ENCODE results near the gene SLCO2A1. TPM values are rescaled to one million over a fixed set of nuclear protein-coding genes. Genes with fewer than 3 reads are reported as not detected.

Gene SLCO2A1
- polyA plus RNA-seq, 1 experiment = 5.4 TPM

GRCh38 chr3:133890972-133891644, 138.6 kb downstream of the SLCO2A1 start:
- Histone ChIP-seq H3K4me3 (ENCODE audit: low read depth, low read length) (no peak overlapping the region), H3K27me3 (ENCODE audit: control insufficient read depth, insufficient read depth, low read length) (peaks cover 22% of the 10 kb centered on the region), H3K36me3 (ENCODE audit: control insufficient read depth, insufficient read depth, low read length) (no peaks in the 10 kb centered on the region)
- CTCF ChIA-PET = interaction anchor here (1.0 kb wide), 1 partner anchor 11 kb away, joined by 4 read pairs; no protein-coding TSS in a partner anchor
- POLR2A ChIA-PET = no interaction called here
- DNase-seq (ENCODE audit: low read depth) = no peak
- TF ChIP-seq CTCF (IDR thresholded peaks at IDR 0.05; ENCODE audit: insufficient read depth, low read depth, low read length) = no peak

GRCh38 chr3:133890037-133890436, 139.7 kb downstream of the SLCO2A1 start:
- TF ChIP-seq CTCF (IDR thresholded peaks at IDR 0.05; ENCODE audit: insufficient read depth, low read depth, low read length) = no peak
- CTCF ChIA-PET = interaction anchor here (0.6 kb wide), 1 partner anchor 107 kb away, joined by 4 read pairs; no protein-coding TSS in a partner anchor
- Histone ChIP-seq H3K4me3 (ENCODE audit: low read depth, low read length) (no peak overlapping the region), H3K27me3 (ENCODE audit: control insufficient read depth, insufficient read depth, low read length) (peaks cover 22% of the 10 kb centered on the region), H3K36me3 (ENCODE audit: control insufficient read depth, insufficient read depth, low read length) (no peaks in the 10 kb centered on the region)
- POLR2A ChIA-PET = no interaction called here
- no peak for DNase-seq (ENCODE audit: low read depth)

- no peak for DNase-seq (ENCODE audit: low read depth)
- ChIA-PET CTCF (no interaction called here), POLR2A (no interaction called here)
- no peak for TF ChIP-seq CTCF (IDR thresholded peaks at IDR 0.05; ENCODE audit: insufficient read depth, low read depth, low read length)
- H3K4me3 ChIP-seq (ENCODE audit: low read depth, low read length) = no peak overlapping the region
- H3K27me3 ChIP-seq (ENCODE audit: control insufficient read depth, insufficient read depth, low read length) = peaks cover 14% of the 10 kb centered on the region
- no peaks in the 10 kb centered on the region for H3K36me3 ChIP-seq (ENCODE audit: control insufficient read depth, insufficient read depth, low read length)
Observed at GRCh38 chr3:133888726-133889340, 140.9 kb downstream of the SLCO2A1 start.

- CTCF ChIA-PET = no interaction called here
- H3K4me3 ChIP-seq (ENCODE audit: low read depth, low read length) = no peak overlapping the region
- no peak for TF ChIP-seq CTCF (IDR thresholded peaks at IDR 0.05; ENCODE audit: insufficient read depth, low read depth, low read length)
- no peaks in the 10 kb centered on the region for H3K36me3 ChIP-seq (ENCODE audit: control insufficient read depth, insufficient read depth, low read length)
- POLR2A ChIA-PET = no interaction called here
- peaks cover 18% of the 10 kb centered on the region for H3K27me3 ChIP-seq (ENCODE audit: control insufficient read depth, insufficient read depth, low read length)
- DNase-seq (ENCODE audit: low read depth) = no peak
Observed at GRCh38 chr3:133887803-133888703, 141.7 kb downstream of the SLCO2A1 start.
